ENCODE results near the gene HOXA4.

HOXA4 gene

DNA sequence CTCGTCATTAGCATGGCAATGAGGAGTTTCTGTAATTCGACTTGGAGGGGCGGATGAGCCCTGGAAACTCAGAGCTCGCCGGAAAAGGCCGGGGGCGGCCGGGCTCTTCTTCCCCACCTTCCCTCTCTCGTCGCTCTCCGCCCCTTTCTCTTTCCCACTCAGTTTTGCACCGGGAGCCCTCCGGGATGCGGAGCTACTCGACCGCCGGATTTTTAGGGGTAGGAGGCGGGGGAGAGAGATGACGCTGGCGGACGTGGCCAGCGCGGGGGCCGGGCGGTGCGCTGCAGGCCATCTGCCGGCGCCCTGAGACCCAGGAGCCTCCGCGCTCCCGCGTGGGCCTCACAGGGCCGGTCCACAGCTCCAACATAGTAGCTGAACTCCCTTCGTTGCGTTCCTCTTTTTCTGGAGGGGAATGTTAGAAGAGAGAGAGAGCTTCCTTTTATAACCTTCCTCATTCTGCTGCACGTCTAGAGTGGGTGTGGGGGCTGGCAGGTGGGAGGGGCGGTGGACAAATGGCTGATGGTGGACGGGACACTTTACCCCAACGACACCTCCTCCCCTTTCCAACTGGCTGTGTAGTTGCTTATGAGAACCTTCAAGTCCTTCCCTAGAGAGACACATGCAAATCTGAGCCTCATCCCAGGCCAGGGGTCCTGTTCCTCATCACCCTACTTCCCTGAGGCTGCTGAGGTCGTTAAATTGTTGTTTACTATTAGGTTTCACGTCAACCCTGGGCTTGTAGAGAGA, 33.6 kb downstream of the HOXA4 start:
- DNase-seq (ENCODE audit: low read depth): no peak
- TF ChIP-seq, protein P1, sequence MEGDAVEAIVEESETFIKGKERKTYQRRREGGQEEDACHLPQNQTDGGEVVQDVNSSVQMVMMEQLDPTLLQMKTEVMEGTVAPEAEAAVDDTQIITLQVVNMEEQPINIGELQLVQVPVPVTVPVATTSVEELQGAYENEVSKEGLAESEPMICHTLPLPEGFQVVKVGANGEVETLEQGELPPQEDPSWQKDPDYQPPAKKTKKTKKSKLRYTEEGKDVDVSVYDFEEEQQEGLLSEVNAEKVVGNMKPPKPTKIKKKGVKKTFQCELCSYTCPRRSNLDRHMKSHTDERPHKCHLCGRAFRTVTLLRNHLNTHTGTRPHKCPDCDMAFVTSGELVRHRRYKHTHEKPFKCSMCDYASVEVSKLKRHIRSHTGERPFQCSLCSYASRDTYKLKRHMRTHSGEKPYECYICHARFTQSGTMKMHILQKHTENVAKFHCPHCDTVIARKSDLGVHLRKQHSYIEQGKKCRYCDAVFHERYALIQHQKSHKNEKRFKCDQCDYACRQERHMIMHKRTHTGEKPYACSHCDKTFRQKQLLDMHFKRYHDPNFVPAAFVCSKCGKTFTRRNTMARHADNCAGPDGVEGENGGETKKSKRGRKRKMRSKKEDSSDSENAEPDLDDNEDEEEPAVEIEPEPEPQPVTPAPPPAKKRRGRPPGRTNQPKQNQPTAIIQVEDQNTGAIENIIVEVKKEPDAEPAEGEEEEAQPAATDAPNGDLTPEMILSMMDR (conservative IDR thresholded peaks at IDR 0.05; ENCODE audit: low read depth, low read length): no peak
- no peak overlapping the region for H3K4me3 ChIP-seq (ENCODE audit: low read length)

DNA sequence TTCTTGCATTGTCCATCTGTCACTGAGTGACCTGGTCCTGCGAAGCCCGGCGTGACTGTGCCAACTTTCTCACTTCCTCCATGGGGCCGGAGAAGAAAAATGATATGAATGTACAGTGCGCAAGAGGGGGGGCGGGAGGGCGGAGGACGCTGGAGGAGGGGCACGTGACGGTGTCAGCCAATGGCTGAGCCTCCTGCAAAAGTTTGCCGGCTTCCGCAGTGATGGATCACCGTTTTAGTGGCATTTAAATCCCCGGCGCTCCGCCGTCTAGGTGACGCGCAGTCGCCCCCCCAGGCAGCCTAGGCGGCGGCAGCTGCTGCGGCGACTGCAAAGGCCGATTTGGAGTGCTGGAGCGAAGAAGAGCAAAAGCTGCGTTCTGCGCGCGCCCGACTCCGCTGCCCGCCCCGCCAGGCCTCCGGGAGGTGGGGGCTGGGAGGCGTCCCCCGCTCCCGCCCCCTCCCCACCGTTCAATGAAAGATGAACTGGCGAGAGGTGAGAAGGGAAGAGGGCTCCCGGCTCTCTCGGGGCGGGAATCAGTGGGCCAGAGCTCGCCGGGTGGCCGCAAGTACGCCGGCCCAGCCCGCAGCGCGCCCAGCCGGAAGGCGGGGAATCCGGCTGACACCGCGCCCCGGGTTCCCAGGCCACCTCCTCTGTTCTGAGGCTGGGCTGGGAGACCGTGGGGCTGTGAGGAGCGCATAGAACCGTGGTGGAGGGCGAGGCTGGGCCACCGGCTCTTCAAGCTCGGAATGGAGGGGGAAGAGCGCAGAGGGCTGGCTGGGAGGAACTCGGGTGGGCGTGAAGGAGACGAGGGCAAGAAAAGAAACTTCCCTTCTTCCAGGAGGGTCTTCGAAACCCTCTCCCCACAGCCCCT, 34.4 kb downstream of the HOXA4 start, which contains the start of gene HOXA1:
Gene HOXA1 (minus strand): TSS at position 104 of the 871 bp plus-strand sequence. CDS start 88 bp downstream, at position 16.
- H3K4me3 ChIP-seq (ENCODE audit: low read length): peak within 1 kb of the TSS; percentile 19
- TF ChIP-seq, protein P1 (conservative IDR thresholded peaks at IDR 0.05; ENCODE audit: low read depth, low read length): no peak
- DNase-seq (ENCODE audit: low read depth): no peak

DNA sequence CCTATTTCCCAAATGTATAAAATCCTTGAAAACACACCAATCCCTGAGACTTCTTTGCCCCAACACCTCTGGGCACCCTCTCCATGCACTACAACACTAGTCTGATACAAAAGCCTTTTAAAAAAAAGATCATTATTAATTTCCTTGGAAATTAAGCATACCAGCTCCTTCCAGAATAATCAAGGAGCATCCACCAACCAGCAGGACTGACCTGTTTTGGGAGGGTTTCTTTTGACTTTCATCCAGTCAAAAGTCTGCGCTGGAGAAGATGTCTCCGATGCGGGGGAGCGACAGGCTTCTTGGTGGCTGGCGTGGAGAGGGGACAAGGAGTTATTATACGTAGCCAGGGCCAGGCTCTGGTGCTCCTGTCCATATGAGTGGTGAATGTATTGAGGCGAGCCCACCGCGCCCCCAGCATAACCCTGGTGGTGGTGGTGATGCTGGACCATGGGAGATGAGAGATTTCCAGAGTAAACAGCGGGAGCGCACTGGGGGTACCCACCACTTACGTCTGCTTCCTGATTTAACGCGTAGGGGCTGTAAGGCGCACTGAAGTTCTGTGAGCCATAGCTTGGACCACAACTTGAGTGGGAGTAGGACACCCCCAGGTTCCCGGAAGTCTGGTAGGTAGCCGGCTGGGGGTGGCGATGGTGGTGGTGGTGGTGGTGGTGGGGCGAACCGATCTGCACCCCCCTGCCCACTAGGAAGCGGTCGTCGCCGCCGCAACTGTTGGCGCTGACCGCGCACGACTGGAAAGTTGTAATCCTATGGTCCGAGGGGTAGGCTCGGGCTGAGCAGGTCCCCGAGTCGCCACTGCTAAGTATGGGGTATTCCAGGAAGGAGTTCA, 35.3 kb downstream of the HOXA4 start:
- no peak overlapping the region for H3K4me3 ChIP-seq (ENCODE audit: low read length)
- TF ChIP-seq, protein P1 (conservative IDR thresholded peaks at IDR 0.05; ENCODE audit: low read depth, low read length): no peak
- no peak for DNase-seq (ENCODE audit: low read depth)

DNA sequence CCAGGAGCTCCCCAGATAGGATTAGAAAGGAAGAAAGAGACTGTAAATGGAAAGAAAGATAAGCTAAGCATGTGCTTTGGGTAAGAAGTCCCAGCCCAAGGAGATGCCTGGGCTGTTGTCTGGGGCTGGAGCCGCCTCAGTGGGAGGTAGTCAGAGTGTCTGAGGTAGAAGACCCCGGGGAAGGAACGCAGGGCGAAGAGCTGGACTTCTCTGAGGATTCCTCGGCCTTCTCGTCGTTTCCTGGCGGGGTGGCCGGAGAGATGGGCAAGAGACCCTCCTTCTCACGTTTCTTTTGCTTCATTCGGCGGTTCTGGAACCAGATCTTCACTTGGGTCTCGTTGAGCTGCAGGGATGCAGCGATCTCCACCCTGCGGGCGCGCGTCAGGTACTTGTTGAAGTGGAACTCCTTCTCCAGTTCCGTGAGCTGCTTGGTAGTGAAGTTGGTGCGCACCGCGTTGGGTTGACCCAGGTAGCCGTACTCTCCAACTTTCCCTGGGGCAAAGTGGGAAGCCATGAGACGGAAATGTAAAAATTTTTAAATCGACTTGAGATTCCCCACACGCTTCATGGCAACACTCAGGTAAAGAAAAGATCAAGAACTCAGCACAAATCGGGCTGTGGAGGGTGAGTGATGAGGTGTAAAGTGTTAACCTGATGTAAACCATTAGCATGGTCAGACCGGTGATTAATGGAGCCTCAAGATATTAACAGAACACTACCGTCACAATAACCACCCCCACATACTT, 36.1 kb downstream of the HOXA4 start:
- no peak for DNase-seq (ENCODE audit: low read depth)
- TF ChIP-seq, protein P1 (conservative IDR thresholded peaks at IDR 0.05; ENCODE audit: low read depth, low read length): no peak
- no peak overlapping the region for H3K4me3 ChIP-seq (ENCODE audit: low read length)

DNA sequence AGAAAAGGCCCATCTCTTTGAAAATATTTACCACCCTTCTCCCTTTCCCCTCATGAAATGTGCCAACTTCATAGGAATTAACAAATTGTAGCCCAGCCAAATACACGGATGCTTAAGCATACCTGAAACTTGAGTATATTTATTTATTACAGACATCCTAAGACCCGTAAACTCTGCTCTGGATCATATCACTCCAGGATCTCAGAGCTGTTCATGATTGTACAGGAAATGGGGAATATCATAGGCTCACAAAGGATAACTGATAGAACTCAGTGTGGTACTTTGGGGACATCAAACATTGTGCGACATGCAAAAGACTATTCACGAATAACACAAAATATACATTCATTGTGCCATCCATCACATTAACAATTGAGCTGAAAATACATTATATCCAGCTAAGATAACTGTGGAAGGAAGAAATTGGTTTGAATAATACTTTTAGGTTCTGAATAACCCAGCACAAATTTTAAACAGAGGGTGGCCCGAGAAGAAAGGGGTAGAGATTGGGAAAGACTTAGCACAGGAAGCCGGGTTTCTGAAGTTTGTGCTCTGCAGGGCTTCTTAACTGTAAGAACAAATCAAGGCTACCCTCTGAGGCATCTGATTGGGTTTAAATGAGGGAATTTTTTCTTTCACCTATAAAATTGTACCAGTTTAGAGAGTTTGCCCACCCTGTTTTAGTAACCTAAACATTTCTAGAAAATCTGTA, 37.2 kb downstream of the HOXA4 start:
- TF ChIP-seq, protein P1 (conservative IDR thresholded peaks at IDR 0.05; ENCODE audit: low read depth, low read length): no peak
- DNase-seq (ENCODE audit: low read depth): no peak
- no peak overlapping the region for H3K4me3 ChIP-seq (ENCODE audit: low read length)

DNA sequence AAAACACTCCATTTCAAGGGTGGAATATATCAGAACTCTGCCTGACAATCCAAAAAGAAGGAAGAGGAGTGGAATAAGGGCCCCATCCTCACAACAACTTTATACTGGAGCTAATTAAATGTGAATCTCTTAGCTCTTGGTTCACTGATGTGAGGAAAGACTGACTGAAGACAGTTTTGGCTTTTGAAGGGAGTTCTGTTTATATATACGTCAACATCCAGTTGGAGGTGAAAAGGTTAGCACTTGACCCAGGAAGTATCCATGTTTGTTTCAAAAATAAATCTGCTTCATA, 37.8 kb downstream of the HOXA4 start:
- H3K4me3 ChIP-seq (ENCODE audit: low read length): no peak overlapping the region
- no peak for DNase-seq (ENCODE audit: low read depth)
- TF ChIP-seq, protein P1 (conservative IDR thresholded peaks at IDR 0.05; ENCODE audit: low read depth, low read length): no peak

Data from retinal pigment epithelial cell (primary cell).